Endothelial cell (in vitro differentiated cells): ENCODE data around the gene LRP6. TPM values are rescaled to one million over a fixed set of nuclear protein-coding genes. Genes with fewer than 3 reads are reported as not detected.
A peak's percentile ranks its signal among the peaks of the same experiment; 100 is the strongest.

Experiments
- DNase-seq: peaks from one replicate; pipeline ENCODE4 v3.0.0; 2021; ENCODE audit warnings: low spot score
- H3K27ac Mint-ChIP-seq: one replicate; pipeline ENCODE4 v1.8.0; 2021; ENCODE audit warnings: mixed read lengths, inconsistent platforms; ENCODE audit not compliant: unreplicated experiment
- H3K27me3 Mint-ChIP-seq: one replicate; pipeline ENCODE4 v1.8.0; 2021; ENCODE audit warnings: mild to moderate bottlenecking, moderate library complexity, mixed read lengths, inconsistent platforms; ENCODE audit not compliant: unreplicated experiment
- H3K36me3 Mint-ChIP-seq: one replicate; pipeline ENCODE4 v1.8.0; 2021; ENCODE audit warnings: mild to moderate bottlenecking, low read depth, mixed read lengths, inconsistent platforms; ENCODE audit not compliant: unreplicated experiment
- H3K4me1 Mint-ChIP-seq: one replicate; pipeline ENCODE4 v1.8.0; 2021; ENCODE audit warnings: mild to moderate bottlenecking, mixed read lengths, inconsistent platforms; ENCODE audit not compliant: unreplicated experiment
- H3K4me3 Mint-ChIP-seq: one replicate; pipeline ENCODE4 v1.8.0; 2021; ENCODE audit warnings: mild to moderate bottlenecking, mixed read lengths, inconsistent platforms; ENCODE audit not compliant: unreplicated experiment
- H3K9me3 Mint-ChIP-seq: one replicate; pipeline ENCODE4 v1.8.0; 2021; ENCODE audit warnings: mixed read lengths, inconsistent platforms; ENCODE audit not compliant: unreplicated experiment
- total RNA-seq: library from RNA; stranded (reverse); fragmentation: NEBNext Ultra II Directional; extraction: Animal tissue kit (Norgen Biotek cat#: 25700); gene quantifications from one replicate; pipeline ENCODE4 v1.2.1, GENCODE V29; 2021; ENCODE audit not compliant: unreplicated experiment
- TF ChIP-seq, protein P1 (sequence below): fragments of 200-600 bp; sonication (generic); IDR thresholded peaks from one replicate; pipeline ENCODE4 v1.5.0; 2021; ENCODE audit warnings: antibody characterized with exemption; ENCODE audit not compliant: unreplicated experiment

The LRP6 gene
- total RNA-seq, 1 donor from 2014 or later, result 82.9 TPM

DNA sequence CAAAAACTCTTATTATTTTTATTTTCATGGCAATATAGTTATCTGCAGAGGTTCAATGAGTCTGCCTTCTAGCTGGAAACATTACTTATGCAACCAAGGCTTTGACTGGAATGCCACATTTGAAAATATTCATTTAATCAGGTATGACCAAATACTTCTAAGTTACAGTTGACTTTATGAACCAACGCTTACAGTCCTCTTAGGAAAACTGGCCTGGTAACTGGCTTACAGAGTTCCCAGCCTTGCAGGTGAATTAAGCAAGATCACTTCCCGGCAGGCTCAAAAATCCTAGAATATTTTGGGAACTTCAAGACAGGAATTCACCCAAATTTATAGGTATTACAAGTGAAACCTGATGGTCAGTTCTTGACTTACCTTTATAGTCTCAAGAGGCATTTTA, 12.3 kb downstream of the LRP6 start:
- Mint-ChIP-seq H3K9me3 (no peaks in the 10 kb centered on the region), H3K4me3 (no peak overlapping the region), H3K36me3 (peaks cover 6% of the 10 kb centered on the region), H3K27me3 (peaks cover 1% of the 10 kb centered on the region), H3K4me1 (peaks cover 21% of the 10 kb centered on the region), H3K27ac (no peak overlapping the region)
- TF ChIP-seq, protein P1, sequence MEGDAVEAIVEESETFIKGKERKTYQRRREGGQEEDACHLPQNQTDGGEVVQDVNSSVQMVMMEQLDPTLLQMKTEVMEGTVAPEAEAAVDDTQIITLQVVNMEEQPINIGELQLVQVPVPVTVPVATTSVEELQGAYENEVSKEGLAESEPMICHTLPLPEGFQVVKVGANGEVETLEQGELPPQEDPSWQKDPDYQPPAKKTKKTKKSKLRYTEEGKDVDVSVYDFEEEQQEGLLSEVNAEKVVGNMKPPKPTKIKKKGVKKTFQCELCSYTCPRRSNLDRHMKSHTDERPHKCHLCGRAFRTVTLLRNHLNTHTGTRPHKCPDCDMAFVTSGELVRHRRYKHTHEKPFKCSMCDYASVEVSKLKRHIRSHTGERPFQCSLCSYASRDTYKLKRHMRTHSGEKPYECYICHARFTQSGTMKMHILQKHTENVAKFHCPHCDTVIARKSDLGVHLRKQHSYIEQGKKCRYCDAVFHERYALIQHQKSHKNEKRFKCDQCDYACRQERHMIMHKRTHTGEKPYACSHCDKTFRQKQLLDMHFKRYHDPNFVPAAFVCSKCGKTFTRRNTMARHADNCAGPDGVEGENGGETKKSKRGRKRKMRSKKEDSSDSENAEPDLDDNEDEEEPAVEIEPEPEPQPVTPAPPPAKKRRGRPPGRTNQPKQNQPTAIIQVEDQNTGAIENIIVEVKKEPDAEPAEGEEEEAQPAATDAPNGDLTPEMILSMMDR, result no peak
- DNase-seq, result no peak

DNA sequence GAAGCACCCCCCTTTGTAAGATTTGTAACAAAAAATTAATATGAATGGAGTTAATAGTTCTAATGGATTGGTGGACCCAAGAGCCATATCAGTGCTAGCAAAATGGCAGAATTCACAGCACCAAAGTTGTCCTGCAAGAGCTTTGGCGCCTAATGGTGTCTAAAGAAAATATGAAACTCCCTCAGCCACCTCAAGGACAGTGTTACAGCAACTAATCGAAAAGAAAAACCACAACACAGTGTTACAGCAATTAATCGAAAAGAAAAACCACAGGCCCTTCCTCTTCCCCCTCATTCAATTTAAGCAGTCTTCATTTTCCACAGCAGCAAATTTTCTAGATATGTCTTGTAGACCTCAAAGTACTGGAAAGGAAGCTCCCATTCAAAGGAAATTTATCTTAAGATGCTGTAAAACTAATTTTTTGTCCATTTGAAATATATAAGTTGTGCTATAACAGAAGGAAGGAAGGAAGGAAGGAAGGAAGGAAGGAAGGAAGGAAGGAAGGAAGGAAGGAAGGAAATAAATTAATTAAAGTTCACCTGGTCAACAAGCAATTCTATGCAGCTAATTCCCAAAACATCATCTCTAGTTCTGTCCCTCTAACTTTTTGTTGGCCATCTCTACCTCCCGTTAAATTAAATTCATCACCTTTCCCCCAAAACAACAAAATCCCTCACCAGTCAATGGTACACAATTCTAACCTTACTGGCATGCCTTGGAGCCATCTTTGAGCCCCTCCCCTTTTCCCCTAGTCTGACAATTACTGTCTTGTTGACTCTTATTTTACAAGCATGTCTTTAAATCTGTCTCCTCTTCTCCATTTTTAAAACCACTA, 17.4 kb downstream of the LRP6 start:
- no peak overlapping the region for H3K4me3 Mint-ChIP-seq
- TF ChIP-seq, protein P1, result no peak
- H3K27ac Mint-ChIP-seq, result no peak overlapping the region
- no peak for DNase-seq
- peaks cover under 1% of the 10 kb centered on the region for H3K36me3 Mint-ChIP-seq
- no peaks in the 10 kb centered on the region for H3K9me3 Mint-ChIP-seq
- H3K4me1 Mint-ChIP-seq, result peaks cover 17% of the 10 kb centered on the region
- H3K27me3 Mint-ChIP-seq, result peaks cover 1% of the 10 kb centered on the region

DNA sequence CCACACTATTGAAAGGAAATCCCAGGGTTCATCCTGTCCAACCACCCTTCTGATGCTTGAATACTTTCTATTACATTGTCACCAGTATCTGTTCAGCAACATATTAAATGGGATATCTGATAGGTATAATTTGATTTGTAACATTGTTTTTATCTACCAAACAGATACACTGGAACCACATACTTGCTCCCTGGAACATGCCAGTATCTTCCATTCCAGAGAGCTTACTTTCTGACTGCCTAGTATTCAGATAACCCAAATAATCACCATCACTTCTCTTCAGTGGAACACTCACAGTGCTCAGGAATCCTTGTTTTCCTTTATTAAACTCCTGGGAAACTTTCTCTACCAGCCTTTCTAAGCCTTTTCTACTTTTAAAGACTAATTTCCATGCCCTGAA, 19.3 kb downstream of the LRP6 start:
- no peak for DNase-seq
- no peaks in the 10 kb centered on the region for H3K9me3 Mint-ChIP-seq
- H3K4me1 Mint-ChIP-seq, result peaks cover 20% of the 10 kb centered on the region
- H3K27me3 Mint-ChIP-seq, result peaks cover 1% of the 10 kb centered on the region
- H3K27ac Mint-ChIP-seq, result no peak overlapping the region
- TF ChIP-seq, protein P1, result no peak
- peaks cover 7% of the 10 kb centered on the region for H3K36me3 Mint-ChIP-seq
- H3K4me3 Mint-ChIP-seq, result no peak overlapping the region

DNA sequence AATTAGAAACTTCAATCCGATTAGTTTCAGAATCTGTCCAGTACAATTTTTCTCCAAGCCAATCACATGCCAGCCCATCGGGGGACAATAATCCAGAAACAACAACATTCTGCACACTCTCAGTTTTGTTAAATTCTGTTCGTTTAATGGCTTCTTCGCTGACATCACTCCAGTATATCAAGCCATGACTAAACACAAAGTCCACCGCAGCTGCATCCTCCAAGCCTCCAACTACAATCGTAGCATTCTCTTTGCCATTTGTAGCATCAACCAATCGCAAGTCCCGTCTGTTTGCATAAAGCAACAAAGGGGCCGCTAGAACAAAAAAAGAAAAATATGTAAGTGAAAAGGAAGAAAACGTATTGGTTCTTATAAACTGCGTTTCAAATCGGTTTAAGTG, 22.5 kb downstream of the LRP6 start:
- no peak for DNase-seq

More for the DNA sequence above, 22.5 kb downstream of the LRP6 start:
- Mint-ChIP-seq H3K9me3 (no peaks in the 10 kb centered on the region), H3K4me1 (peaks cover 28% of the 10 kb centered on the region), H3K27ac (no peak overlapping the region), H3K4me3 (peak overlapping the region; percentile 6), H3K36me3 (peaks cover 7% of the 10 kb centered on the region), H3K27me3 (no peaks in the 10 kb centered on the region)
- TF ChIP-seq, protein P1, result no peak
